ENCODE data around the gene ZNF835.

DNA sequence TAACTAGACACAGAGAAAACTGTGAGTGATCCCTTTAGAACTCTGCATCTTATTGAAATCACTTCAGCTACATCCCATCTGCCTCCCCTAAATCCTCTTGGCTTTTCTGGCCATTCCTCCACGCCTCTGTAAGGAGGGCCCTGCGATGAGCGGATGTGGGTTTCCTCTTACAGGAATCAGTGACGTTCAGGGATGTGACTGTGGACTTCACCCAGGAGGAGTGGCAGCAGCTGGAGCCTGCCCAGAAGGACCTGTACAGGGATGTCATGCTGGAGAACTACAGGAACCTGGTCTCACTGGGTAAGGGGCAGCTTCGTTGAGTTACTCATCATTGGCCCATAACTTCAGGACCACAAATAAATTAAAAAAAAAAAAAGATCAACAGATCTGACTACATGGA, 57.9 kb downstream of the ZNF835 start:
- TF ChIP-seq, protein P1, sequence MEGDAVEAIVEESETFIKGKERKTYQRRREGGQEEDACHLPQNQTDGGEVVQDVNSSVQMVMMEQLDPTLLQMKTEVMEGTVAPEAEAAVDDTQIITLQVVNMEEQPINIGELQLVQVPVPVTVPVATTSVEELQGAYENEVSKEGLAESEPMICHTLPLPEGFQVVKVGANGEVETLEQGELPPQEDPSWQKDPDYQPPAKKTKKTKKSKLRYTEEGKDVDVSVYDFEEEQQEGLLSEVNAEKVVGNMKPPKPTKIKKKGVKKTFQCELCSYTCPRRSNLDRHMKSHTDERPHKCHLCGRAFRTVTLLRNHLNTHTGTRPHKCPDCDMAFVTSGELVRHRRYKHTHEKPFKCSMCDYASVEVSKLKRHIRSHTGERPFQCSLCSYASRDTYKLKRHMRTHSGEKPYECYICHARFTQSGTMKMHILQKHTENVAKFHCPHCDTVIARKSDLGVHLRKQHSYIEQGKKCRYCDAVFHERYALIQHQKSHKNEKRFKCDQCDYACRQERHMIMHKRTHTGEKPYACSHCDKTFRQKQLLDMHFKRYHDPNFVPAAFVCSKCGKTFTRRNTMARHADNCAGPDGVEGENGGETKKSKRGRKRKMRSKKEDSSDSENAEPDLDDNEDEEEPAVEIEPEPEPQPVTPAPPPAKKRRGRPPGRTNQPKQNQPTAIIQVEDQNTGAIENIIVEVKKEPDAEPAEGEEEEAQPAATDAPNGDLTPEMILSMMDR (IDR thresholded peaks at IDR 0.05; ENCODE audit: low read depth, low read length, poor library complexity, severe bottlenecking) = no peak
- TF ChIP-seq EZH2phosphoT487 (IDR thresholded peaks at IDR 0.05; ENCODE audit: borderline replicate concordance, low read length) = no peak
